Ishikawa (cell line): ENCODE results near the gene FAHD1.
A peak's percentile ranks its signal among the peaks of the same experiment; 100 is the strongest.

Source experiments
- CEBPB ChIP-seq: IDR thresholded peaks from 2 replicates; pipeline ENCODE4 v1.6.1; 2012
- CREB1 ChIP-seq: IDR thresholded peaks from 2 replicates; pipeline ENCODE4 v1.6.1; 2012; ENCODE audit warnings: low read depth
- EGR1 ChIP-seq: IDR thresholded peaks from 2 replicates; pipeline ENCODE4 v1.6.1; 2012
- EP300 ChIP-seq: IDR thresholded peaks from 2 replicates; pipeline ENCODE4 v1.6.1; 2012; ENCODE audit warnings: borderline replicate concordance
- FOXM1 ChIP-seq: IDR thresholded peaks from 2 replicates; pipeline ENCODE4 v1.6.1; 2012; ENCODE audit warnings: low read depth, borderline replicate concordance
- NFIC ChIP-seq: IDR thresholded peaks from 2 replicates; pipeline ENCODE4 v1.6.1; 2012
- RAD21 ChIP-seq: IDR thresholded peaks from 2 replicates; pipeline ENCODE4 v1.6.1; 2012; ENCODE audit warnings: low read depth
- TAF1 ChIP-seq: IDR thresholded peaks from 2 replicates; pipeline ENCODE4 v1.6.1; 2012; ENCODE audit warnings: low read depth, mild to moderate bottlenecking
- TCF12 ChIP-seq: IDR thresholded peaks from 2 replicates; pipeline ENCODE4 v1.6.1; 2012; ENCODE audit warnings: low read depth
- TEAD4 ChIP-seq: IDR thresholded peaks from 2 replicates; pipeline ENCODE4 v1.6.1; 2012
- YY1 ChIP-seq: IDR thresholded peaks from 2 replicates; pipeline ENCODE4 v1.6.1; 2012; ENCODE audit warnings: low read depth
- ZBTB7A ChIP-seq: IDR thresholded peaks from 2 replicates; pipeline ENCODE4 v1.6.1; 2012; ENCODE audit warnings: low read depth
- TF ChIP-seq, protein P1 (sequence below): IDR thresholded peaks from 2 replicates; pipeline ENCODE4 v1.6.1; 2012
- TF ChIP-seq, protein P2 (sequence below): IDR thresholded peaks from 2 replicates; pipeline ENCODE4 v1.6.1; 2012
- TF ChIP-seq, protein P3 (sequence below): IDR thresholded peaks from 2 replicates; pipeline ENCODE4 v1.6.1; 2012; ENCODE audit warnings: low read depth, mild to moderate bottlenecking

Gene FAHD1

DNA sequence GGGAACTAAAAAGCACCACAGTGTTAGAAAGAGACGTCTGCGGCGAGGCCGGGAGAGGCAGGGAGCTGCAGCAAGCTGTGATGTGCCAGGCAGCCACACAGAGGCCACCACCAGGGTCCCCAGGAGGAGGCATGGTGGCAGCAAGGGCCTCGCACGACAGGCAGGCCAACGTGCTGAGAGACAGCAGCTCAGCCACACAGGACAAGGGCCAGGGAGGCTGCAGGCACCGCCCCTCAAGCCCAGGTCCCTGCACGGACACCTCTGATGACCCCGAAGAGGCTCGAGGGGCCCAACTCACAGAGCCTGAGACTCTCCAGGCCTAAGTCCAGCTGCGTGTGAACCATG is 6.1 kb upstream of the FAHD1 start:
- TF ChIP-seq, protein P1, sequence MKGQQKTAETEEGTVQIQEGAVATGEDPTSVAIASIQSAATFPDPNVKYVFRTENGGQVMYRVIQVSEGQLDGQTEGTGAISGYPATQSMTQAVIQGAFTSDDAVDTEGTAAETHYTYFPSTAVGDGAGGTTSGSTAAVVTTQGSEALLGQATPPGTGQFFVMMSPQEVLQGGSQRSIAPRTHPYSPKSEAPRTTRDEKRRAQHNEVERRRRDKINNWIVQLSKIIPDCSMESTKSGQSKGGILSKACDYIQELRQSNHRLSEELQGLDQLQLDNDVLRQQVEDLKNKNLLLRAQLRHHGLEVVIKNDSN: no peak
- TF ChIP-seq TAF1: no peak
- TF ChIP-seq ZBTB7A: no peak
- TF ChIP-seq NFIC: no peak
- no peak for TF ChIP-seq EGR1

DNA sequence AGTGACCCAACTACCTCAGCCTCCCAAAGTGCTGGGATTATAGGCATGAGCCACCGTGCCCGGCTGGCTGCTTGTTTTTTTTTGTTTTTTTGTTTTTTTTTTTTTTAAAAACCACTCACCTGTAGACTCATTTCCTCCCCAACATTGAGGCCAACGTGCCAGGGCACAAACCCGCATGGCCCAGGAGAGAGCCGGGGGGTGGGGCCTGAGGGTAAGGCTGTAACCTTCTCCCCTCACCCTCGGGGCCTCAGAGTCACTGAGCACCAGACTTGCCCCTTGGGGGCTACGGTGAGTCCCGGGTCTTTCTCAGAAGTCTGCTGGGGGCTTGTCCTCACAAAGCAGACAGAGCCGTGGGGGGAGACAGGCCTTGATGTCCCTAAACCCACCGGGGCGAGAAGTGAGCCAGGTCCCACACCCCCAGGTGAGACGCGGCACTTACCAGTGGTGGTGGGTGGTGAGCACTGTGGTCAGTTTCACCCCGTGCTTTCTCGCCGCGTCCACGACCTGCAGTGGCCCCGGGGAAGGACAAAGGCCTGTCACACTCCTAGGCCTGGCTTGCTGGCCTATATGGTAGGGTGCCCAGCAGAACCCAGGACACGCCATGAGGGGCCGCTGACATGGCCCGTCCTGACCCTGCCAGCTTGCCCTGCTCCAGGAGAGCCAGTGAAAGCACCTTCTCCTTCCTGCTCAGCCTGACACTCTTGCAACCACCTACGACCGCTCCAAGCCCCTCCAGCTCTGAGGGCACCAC is 5.0 kb upstream of the FAHD1 start:
- TF ChIP-seq TAF1 (no peak), EP300 (no peak), ZBTB7A (no peak), YY1 (no peak), CREB1 (no peak)
- TF ChIP-seq, protein P2, sequence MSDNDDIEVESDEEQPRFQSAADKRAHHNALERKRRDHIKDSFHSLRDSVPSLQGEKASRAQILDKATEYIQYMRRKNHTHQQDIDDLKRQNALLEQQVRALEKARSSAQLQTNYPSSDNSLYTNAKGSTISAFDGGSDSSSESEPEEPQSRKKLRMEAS: no peak

DNA sequence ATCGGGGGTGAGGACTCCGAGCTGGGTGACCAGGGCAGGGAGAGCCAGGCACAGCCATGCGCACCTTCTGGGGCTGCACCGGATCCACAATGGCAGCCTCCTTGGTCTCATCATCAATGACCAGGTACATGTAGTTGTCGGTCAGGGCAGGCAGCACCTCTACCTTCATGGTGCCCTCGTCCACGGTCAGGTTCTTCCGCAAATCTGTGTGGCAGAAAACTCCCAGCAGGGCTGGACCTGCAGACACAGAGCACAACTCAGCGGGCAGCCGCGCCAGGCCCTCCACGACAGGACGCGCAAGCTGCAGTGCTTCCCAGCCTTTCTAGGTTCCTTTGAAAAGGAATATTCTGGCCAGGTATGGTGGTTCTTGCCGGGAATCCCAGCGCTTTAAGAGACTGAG is 4.2 kb upstream of the FAHD1 start:
- no peak for TF ChIP-seq YY1
- TF ChIP-seq, protein P1: no peak
- TF ChIP-seq TAF1: no peak
- no peak for TF ChIP-seq CEBPB
- no peak for TF ChIP-seq RAD21
- no peak for TF ChIP-seq TEAD4
- TF ChIP-seq ZBTB7A: no peak
- no peak for TF ChIP-seq CREB1
- no peak for TF ChIP-seq EGR1
- TF ChIP-seq, protein P2: no peak
- no peak for TF ChIP-seq EP300
- TF ChIP-seq TCF12: no peak
- no peak for TF ChIP-seq FOXM1
- no peak for TF ChIP-seq NFIC
- TF ChIP-seq, protein P3, sequence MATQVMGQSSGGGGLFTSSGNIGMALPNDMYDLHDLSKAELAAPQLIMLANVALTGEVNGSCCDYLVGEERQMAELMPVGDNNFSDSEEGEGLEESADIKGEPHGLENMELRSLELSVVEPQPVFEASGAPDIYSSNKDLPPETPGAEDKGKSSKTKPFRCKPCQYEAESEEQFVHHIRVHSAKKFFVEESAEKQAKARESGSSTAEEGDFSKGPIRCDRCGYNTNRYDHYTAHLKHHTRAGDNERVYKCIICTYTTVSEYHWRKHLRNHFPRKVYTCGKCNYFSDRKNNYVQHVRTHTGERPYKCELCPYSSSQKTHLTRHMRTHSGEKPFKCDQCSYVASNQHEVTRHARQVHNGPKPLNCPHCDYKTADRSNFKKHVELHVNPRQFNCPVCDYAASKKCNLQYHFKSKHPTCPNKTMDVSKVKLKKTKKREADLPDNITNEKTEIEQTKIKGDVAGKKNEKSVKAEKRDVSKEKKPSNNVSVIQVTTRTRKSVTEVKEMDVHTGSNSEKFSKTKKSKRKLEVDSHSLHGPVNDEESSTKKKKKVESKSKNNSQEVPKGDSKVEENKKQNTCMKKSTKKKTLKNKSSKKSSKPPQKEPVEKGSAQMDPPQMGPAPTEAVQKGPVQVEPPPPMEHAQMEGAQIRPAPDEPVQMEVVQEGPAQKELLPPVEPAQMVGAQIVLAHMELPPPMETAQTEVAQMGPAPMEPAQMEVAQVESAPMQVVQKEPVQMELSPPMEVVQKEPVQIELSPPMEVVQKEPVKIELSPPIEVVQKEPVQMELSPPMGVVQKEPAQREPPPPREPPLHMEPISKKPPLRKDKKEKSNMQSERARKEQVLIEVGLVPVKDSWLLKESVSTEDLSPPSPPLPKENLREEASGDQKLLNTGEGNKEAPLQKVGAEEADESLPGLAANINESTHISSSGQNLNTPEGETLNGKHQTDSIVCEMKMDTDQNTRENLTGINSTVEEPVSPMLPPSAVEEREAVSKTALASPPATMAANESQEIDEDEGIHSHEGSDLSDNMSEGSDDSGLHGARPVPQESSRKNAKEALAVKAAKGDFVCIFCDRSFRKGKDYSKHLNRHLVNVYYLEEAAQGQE: no peak

DNA sequence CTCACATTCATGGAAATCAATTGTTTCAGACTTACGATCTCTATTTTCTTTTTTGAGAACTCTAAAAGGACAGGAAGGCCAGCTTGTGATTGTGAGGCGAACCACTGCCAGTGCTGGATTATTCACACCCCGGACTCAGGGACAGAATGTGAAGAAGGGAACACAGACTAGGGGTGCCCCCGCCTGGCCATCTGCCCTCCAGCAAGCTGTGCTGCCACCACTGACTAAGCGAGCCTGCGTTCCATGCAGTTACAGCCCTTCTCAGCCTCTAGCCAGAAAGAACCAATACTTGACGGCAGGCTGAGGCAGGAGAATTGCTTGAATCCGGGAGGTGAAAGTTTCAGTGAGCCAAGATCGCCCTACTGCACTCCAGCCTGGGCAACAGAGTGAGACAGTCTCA is 3.2 kb upstream of the FAHD1 start:
- TF ChIP-seq CEBPB: no peak
- peak; percentile 17; the same call in 1 of the 2 replicates for TF ChIP-seq RAD21
- TF ChIP-seq ZBTB7A: no peak

DNA sequence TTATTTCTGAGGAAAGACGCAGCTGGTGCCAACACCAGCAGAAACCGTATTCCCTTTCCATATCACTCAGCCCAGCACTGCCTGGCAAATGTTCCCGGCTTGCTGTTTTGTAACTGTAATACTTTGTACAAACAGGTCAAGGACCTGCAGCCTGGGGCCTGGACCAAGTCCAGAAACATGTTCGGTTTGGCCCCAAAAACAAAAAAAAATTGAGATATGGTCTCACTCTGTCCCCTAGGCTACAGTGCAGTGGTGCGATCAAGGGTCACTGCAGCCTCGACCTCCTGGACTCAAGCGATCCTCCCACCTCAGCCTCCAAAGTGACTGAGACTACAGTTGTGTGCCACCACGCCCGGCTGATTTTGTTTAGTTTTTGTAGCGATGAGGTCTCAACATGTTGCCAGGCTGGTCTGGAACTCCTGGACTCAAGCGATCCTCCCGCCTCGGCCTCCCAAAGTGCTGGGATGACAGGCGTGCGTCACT is 1.6 kb upstream of the FAHD1 start:
- TF ChIP-seq EGR1 (no peak), FOXM1 (no peak), CEBPB (no peak), TAF1 (no peak), NFIC (no peak), CREB1 (no peak)

DNA sequence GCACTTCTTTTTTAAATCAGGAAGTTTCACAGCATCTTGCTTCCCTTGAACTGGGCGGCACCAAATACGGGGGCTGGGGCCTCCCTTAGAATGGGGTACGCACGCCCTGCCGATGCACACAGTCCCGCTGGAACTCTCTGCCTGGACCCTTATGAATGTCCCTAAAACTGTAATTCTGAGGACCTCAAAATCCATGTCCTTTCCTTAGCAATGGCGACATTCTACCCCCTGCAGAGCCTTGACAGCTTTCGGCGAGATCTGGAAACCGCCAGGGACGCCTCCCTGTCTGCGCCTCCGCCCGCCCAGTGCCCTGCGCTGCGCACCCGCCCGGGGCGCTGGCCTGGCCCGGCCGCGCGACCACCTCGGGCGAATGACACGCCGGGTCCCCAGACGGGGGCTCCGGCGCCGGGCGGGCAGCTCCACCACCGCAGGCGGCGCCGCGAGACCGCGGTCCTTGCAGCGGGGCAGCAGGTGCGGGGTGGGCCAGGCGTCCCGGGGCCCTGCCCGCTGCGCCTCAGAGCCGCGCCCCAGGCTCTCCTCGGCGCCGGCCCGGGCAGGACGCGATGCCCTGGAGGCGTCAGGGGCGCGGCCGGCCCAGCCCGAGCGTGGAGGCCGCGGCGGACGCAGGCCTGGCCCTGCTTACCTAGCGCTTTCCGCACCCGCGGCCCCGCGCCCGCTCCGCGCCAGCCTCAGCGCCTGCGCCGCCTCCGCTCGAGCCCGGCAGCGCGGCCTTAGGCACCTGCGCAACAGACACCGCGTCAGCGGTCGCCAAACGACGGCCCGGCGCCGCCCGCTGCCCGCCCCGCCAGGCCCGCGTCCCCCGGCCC is 929 bp upstream of the FAHD1 start:
- TF ChIP-seq, protein P3: no peak
- TF ChIP-seq YY1 (no peak; the same call in 1 of the 2 replicates), CREB1 (no peak), EGR1 (no peak), TCF12 (no peak), NFIC (no peak), ZBTB7A (no peak), TAF1 (no peak), RAD21 (no peak), TEAD4 (no peak), EP300 (no peak), FOXM1 (no peak)
- TF ChIP-seq, protein P1: no peak
- TF ChIP-seq, protein P2: no peak; the same call in 1 of the 2 replicates
